Measurements from ENCODE around the gene GHRHR.

DNA sequence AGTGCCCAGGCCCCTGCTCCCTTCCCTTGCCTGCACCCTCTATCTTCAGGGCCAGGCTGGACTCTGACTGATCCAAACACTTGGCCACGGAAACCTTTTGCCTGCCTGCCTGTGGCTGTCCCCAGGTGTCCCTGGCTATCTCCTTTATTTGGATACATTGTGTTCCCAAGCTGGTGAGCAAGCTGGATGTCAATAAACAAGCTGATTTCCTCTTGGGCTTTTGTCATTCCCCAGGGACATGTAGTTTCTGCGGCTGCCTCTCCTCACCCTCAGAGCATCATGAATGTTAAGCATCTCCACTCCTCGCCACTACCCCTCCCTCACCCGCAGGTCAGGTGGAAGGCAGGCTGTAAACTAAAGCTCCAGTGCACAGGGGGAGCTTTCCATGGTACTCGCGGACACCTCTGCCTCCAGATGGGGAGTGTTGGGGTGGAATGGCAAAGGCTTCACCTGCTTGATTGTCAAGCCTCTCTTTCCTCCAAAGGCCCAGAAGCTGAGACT is 6.9 kb downstream of the GHRHR start:
- TF ChIP-seq, protein P1, sequence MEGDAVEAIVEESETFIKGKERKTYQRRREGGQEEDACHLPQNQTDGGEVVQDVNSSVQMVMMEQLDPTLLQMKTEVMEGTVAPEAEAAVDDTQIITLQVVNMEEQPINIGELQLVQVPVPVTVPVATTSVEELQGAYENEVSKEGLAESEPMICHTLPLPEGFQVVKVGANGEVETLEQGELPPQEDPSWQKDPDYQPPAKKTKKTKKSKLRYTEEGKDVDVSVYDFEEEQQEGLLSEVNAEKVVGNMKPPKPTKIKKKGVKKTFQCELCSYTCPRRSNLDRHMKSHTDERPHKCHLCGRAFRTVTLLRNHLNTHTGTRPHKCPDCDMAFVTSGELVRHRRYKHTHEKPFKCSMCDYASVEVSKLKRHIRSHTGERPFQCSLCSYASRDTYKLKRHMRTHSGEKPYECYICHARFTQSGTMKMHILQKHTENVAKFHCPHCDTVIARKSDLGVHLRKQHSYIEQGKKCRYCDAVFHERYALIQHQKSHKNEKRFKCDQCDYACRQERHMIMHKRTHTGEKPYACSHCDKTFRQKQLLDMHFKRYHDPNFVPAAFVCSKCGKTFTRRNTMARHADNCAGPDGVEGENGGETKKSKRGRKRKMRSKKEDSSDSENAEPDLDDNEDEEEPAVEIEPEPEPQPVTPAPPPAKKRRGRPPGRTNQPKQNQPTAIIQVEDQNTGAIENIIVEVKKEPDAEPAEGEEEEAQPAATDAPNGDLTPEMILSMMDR (IDR thresholded peaks at IDR 0.05; ENCODE audit: low read depth, low read length, poor library complexity, severe bottlenecking), result no peak
- TF ChIP-seq EZH2phosphoT487 (IDR thresholded peaks at IDR 0.05; ENCODE audit: borderline replicate concordance, low read length), result no peak
